HepG2 (cell line): ENCODE measurements around the gene AXIN2. TPM values are rescaled to one million over a fixed set of nuclear protein-coding genes. Genes with fewer than 3 reads are reported as not detected.
A peak's percentile ranks its signal among the peaks of the same experiment; 100 is the strongest.

ENCODE experiments used
- CHD2 ChIP-seq: IDR thresholded peaks from 2 replicates; pipeline ENCODE4 v1.6.1; 2011; ENCODE audit warnings: low read depth, low read length, improper control_type of control experiment
- HNRNPH1 ChIP-seq: fragments of 200-400 bp; formaldehyde crosslinking; optimal IDR thresholded peaks from 2 replicates; pipeline ENCODE3; 2017; ENCODE audit warnings: mild to moderate bottlenecking, low read depth, low read length
- KDM1A ChIP-seq: IDR thresholded peaks from 2 replicates; pipeline ENCODE4 v1.6.1; 2016; ENCODE audit warnings: missing compliant biosample characterization
- MAFG ChIP-seq: sonication (generic); formaldehyde crosslinking; IDR thresholded peaks from 2 replicates; pipeline ENCODE4 v1.5.1; 2020; ENCODE audit warnings: mild to moderate bottlenecking, missing genetic modification reagents
- MXD4 ChIP-seq: IDR thresholded peaks from 2 replicates; pipeline ENCODE4 v1.6.1; 2016; ENCODE audit warnings: mild to moderate bottlenecking, missing biosample characterization, missing genetic modification reagents
- NFE2 ChIP-seq: sonication (generic); formaldehyde crosslinking; IDR thresholded peaks from 2 replicates; pipeline ENCODE4 v1.4.0; 2020; ENCODE audit warnings: missing genetic modification reagents
- NFKBIZ ChIP-seq: IDR thresholded peaks from 2 replicates; pipeline ENCODE4 v1.6.1; 2018; ENCODE audit warnings: missing genetic modification reagents, missing compliant biosample characterization
- NKX3-1 ChIP-seq: sonication (generic); formaldehyde crosslinking; IDR thresholded peaks from 2 replicates; pipeline ENCODE4 v1.5.0; 2020; ENCODE audit warnings: missing genetic modification reagents
- REL ChIP-seq: sonication (generic); formaldehyde crosslinking; conservative IDR thresholded peaks from 2 replicates; pipeline ENCODE4 v1.8.0; 2022; ENCODE audit warnings: mild to moderate bottlenecking, missing genetic modification reagents, moderate library complexity
- RNF2 ChIP-seq: fragments of 450-650 bp; conservative IDR thresholded peaks from 2 replicates; pipeline ENCODE4 v1.6.1; 2016; ENCODE audit warnings: low read depth
- SRSF4 ChIP-seq: fragments of 200-400 bp; formaldehyde crosslinking; IDR thresholded peaks from one replicate; pipeline ENCODE4 v1.6.1; 2018; ENCODE audit warnings: mild to moderate bottlenecking, low read depth, low read length, moderate library complexity; ENCODE audit not compliant: poor library complexity, severe bottlenecking
- THRA ChIP-seq: sonication (generic); formaldehyde crosslinking; IDR thresholded peaks from 2 replicates; pipeline ENCODE4 v1.4.0; 2020; ENCODE audit warnings: missing genetic modification reagents, borderline replicate concordance
- TP53 ChIP-seq: sonication (generic); formaldehyde crosslinking; conservative IDR thresholded peaks from 2 replicates; pipeline ENCODE4 v1.4.0; 2020; ENCODE audit warnings: missing genetic modification reagents
- ZFP36L2 ChIP-seq: sonication (generic); formaldehyde crosslinking; IDR thresholded peaks from 2 replicates; pipeline ENCODE4 v1.4.0; 2020; ENCODE audit warnings: missing genetic modification reagents
- ZMAT3 ChIP-seq: sonication (generic); formaldehyde crosslinking; conservative IDR thresholded peaks from 2 replicates; pipeline ENCODE4 v1.7.0; 2021; ENCODE audit warnings: missing genetic modification reagents
- ZNF205 ChIP-seq: IDR thresholded peaks from 2 replicates; pipeline ENCODE4 v1.6.1; 2018; ENCODE audit warnings: missing biosample characterization, missing genetic modification reagents
- ZNF432 ChIP-seq: sonication (generic); formaldehyde crosslinking; IDR thresholded peaks from 2 replicates; pipeline ENCODE4 v1.5.0; 2020; ENCODE audit warnings: missing genetic modification reagents, mild to moderate bottlenecking, borderline replicate concordance
- ZNF678 ChIP-seq: sonication (generic); formaldehyde crosslinking; IDR thresholded peaks from 2 replicates; pipeline ENCODE4 v1.4.0; 2020; ENCODE audit warnings: mild to moderate bottlenecking, missing genetic modification reagents
- ZNF720 ChIP-seq: sonication (generic); formaldehyde crosslinking; IDR thresholded peaks from 2 replicates; pipeline ENCODE4 v1.4.0; 2020; ENCODE audit warnings: missing genetic modification reagents
- ZNF75D ChIP-seq: sonication (generic); formaldehyde crosslinking; IDR thresholded peaks from 2 replicates; pipeline ENCODE4 v1.8.1; 2023; ENCODE audit warnings: missing genetic modification reagents, mild to moderate bottlenecking, borderline replicate concordance
- polyA plus RNA-seq, 8 experiments: library from polyadenylated mRNA; depleted of rRNA in 3 of 8; stranded (reverse) in 7 of 8; unstranded in 1 of 8; fragments of >200 nt; fragmentation: Illumina TruSeq in 4 of 8; extraction: Trizol in 4 of 8; gene quantifications; 2 replicates each; pipeline versions ENCODE4 v1.2.1 to v1.2.3, GENCODE V29; 2011 to 2016; ENCODE audit warnings: low read depth in 4 of 8, missing spikeins in 1 of 8, mixed read lengths in 1 of 8; ENCODE audit not compliant: insufficient read depth in 1 of 8
- total RNA-seq, 5 experiments: library from RNA; depleted of rRNA; stranded (reverse); fragments of >200 nt; fragmentation: Illumina TruSeq; extraction: Trizol; gene quantifications; 2 replicates each; pipeline ENCODE4 v1.2.3, GENCODE V29; 2016; ENCODE audit warnings: low read depth in 1 of 5
- TF ChIP-seq, protein P1 (sequence below): sonication (generic); formaldehyde crosslinking; IDR thresholded peaks from 2 replicates; pipeline ENCODE4 v1.4.0; 2020; ENCODE audit warnings: mild to moderate bottlenecking, low read depth, missing genetic modification reagents
- TF ChIP-seq, protein P2 (sequence below): sonication (generic); formaldehyde crosslinking; conservative IDR thresholded peaks from 2 replicates; pipeline ENCODE4 v1.4.0; 2020; ENCODE audit warnings: missing genetic modification reagents
- TF ChIP-seq, protein P3 (sequence below): sonication (generic); formaldehyde crosslinking; IDR thresholded peaks from 2 replicates; pipeline ENCODE4 v1.8.1; 2023; ENCODE audit warnings: mild to moderate bottlenecking, inconsistent platforms, moderate library complexity, missing genetic modification reagents, borderline replicate concordance

The AXIN2 gene
- total and polyA plus RNA-seq, 2 of the 13 experiments (the other 11 are each of a cell fraction or from before 2014, with no cell fraction given) = 58.6 to 63.4 TPM

DNA sequence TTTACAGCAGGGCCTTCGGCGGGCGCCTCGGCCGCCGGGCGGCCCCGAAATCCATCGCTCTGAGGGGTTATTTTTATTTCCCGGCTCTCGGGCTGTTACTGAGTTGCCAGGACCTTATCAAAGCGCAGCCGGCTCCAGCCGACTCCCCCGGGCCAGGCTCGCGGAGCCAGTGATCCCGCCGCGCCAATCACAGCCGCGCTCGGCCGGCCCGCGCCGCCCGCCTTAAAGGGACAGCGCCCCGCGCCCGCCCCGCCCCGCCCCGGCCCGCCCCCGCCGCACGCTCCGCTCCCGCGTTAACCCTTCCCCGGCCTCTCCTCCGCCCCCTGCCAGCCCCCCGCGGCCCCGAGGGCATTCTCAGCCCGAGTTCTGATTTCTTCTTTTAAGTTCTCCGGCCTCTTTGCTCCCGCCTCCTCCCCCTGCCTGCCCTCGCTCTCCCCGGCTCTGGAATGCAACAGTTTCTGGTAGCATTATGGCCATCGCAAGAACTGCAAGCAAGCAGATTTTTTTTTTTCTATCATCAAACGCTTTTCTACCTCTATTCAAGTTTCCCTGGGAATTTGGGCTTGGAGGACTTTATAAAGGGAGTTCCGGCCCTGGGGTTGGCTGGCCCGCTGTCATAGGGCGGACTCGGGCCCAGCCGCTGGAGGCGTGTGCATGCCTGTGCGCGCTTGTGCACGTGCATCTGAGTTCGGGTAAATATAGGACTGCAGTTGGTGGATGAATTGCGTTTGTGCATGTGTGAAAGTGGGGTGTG is at the start of gene AXIN2 (continued):
- TF ChIP-seq, protein P1, sequence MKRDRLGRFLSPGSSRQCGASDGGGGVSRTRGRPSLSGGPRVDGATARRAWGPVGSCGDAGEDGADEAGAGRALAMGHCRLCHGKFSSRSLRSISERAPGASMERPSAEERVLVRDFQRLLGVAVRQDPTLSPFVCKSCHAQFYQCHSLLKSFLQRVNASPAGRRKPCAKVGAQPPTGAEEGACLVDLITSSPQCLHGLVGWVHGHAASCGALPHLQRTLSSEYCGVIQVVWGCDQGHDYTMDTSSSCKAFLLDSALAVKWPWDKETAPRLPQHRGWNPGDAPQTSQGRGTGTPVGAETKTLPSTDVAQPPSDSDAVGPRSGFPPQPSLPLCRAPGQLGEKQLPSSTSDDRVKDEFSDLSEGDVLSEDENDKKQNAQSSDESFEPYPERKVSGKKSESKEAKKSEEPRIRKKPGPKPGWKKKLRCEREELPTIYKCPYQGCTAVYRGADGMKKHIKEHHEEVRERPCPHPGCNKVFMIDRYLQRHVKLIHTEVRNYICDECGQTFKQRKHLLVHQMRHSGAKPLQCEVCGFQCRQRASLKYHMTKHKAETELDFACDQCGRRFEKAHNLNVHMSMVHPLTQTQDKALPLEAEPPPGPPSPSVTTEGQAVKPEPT = peak; percentile 96
- TF ChIP-seq ZNF75D (no peak; the same call in 1 of the 2 replicates), REL (CRISPR knock-in tag) (peak; percentile 97), ZNF432 (no peak), KDM1A (CRISPR knock-in tag) (no peak; the same call in none of the 2 replicates), THRA (CRISPR knock-in tag) (no peak), NKX3-1 (CRISPR knock-in tag) (peak; percentile 98), ZFP36L2 (CRISPR knock-in tag) (no peak), ZMAT3 (CRISPR knock-in tag) (peak; percentile 98), RNF2 (peak; percentile 98), TP53 (CRISPR knock-in tag) (0 out of 2 replicates have a peak, but pooled peaks have one; percentile 45), NFE2 (CRISPR knock-in tag) (no peak), MAFG (CRISPR knock-in tag) (peak; percentile 68; the same call in 1 of the 2 replicates), MXD4 (peak; percentile 90; the same call in 1 of the 2 replicates), CHD2 (no peak), SRSF4 (no peak), ZNF720 (CRISPR knock-in tag) (peak; percentile 52), ZNF678 (CRISPR knock-in tag) (peak; percentile 97; the same call in 1 of the 2 replicates), ZNF205 (CRISPR knock-in tag) (peak; percentile 52; the same call in 1 of the 2 replicates), HNRNPH1 (no peak), NFKBIZ (CRISPR knock-in tag) (peak; percentile 75; the same call in 1 of the 2 replicates)
- TF ChIP-seq, protein P2, sequence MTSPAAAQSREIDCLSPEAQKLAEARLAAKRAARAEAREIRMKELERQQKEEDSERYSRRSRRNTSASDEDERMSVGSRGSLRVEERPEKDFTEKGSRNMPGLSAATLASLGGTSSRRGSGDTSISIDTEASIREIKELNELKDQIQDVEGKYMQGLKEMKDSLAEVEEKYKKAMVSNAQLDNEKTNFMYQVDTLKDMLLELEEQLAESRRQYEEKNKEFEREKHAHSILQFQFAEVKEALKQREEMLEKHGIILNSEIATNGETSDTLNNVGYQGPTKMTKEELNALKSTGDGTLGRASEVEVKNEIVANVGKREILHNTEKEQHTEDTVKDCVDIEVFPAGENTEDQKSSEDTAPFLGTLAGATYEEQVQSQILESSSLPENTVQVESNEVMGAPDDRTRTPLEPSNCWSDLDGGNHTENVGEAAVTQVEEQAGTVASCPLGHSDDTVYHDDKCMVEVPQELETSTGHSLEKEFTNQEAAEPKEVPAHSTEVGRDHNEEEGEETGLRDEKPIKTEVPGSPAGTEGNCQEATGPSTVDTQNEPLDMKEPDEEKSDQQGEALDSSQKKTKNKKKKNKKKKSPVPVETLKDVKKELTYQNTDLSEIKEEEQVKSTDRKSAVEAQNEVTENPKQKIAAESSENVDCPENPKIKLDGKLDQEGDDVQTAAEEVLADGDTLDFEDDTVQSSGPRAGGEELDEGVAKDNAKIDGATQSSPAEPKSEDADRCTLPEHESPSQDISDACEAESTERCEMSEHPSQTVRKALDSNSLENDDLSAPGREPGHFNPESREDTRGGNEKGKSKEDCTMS = no peak; the same call in 1 of the 2 replicates
- TF ChIP-seq, protein P3, sequence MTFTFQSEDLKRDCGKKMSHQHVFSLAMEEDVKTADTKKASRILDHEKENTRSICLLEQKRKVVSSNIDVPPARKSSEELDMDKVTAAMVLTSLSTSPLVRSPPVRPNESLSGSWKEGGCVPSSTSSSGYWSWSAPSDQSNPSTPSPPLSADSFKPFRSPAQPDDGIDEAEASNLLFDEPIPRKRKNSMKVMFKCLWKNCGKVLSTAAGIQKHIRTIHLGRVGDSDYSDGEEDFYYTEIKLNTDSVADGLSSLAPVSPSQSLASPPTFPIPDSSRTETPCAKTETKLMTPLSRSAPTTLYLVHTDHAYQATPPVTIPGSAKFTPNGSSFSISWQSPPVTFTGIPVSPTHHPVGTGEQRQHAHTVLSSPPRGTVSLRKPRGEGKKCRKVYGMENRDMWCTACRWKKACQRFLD = peak; percentile 98
